EH (cell line): ENCODE measurements around the gene CALML3.

ENCODE experiments used
- DNase-seq: peaks from one replicate; pipeline ENCODE4 v3.0.0-alpha.2; 2015; ENCODE audit warnings: low read depth

Gene CALML3

DNA sequence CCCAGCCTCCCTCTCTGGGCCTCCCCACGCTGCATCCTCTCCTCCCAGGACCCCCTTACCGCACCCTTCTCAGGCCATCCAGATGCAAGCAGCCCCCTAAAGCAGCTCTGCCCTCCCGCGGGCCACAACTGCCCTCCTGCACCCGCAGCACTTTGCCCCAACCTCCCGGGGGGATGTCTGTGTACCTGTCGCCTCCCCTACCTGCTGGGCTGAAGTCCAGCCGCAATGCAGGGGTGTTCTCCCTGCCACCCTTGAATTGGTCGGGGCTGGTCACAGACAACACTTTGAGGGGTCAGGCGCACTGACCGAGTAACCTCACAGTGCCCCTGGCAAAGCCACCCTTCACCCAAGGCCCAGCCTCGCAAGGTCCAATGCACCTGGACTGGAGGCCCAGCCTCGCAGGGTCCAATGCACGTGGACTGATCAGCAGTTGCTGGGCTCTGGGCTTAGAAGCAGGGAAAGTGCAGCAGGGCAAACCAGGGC lies 17.1 kb upstream of the CALML3 start:
- no peak for DNase-seq

DNA sequence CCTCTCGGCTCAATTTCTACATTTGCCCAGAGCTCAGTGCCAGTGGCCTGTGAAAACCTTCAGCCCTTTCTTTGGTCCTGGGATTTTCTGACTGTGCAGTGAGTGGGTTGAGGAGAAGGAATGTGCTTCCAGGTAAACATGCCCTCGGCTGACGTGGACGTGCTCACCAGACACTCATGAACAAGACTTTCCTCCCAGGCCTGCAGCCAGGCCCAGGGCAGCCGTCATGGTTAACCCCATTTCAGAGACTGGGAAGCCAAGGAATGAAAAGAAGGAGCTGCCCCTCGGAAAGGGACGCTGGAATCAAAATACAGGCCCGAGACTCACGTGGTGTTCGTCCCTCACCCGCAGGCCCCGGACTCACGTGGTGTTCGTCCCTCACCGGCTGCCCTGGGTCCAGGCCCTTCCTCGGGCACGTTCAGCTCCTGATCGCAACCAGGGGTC lies 16.6 kb upstream of the CALML3 start:
- no peak for DNase-seq

DNA sequence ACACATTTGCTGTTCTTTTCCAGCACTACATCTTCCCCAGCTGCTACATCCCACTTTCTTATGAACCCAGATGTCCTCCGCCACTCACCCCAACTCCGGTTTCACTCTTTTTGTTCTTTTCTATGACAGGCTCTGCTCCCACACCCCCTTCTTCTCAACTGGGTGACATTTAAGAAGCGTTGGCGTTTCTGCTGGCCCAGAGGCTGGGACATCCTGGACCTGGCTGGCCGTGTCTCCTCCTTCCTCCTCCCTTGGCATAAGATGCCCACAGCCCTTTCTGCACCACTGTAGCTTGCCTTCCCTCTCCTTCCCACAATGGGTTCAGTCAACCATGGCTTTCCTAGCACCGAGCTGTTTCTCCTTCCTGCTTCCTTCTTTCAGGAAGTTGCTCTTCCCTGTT lies 16.0 kb upstream of the CALML3 start:
- DNase-seq = no peak

DNA sequence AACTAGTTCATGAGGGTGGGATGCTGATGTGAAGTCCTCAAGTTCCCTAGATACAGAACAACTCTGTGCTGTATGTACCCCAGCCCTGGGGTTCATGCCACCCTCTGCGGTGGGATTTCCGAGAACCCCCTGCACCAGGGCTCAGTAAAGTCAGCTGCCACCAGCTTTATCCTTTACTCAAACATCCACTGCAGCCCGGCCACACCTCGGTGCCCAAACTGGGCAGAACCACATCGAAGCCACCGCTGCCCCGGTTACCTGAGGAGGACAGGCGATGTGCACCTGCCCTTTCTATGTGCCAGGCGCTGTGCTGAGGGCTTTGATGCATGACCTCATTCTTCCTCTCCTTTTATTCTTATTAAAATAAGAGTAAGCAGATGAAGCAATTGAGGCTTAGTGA lies 15.5 kb upstream of the CALML3 start:
- DNase-seq = no peak

DNA sequence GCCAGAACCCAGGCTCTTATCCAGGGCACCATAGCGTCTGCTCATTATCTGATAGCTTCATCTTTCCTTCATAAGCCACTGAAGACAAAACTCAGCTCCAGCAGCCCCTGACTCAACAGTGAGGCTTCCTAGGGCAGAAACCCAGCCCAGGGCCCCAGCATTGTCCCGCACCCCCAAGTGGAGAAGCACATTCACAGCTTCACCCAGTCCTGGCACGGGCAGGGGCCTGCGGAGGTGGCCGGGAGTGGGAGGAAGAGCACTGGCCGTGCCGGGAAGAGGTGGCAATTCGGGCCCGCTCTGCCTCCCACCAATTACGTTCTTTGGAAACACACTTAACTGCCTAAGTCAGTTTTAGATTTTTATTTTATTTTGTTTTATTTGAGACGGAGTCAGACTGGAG lies 15.1 kb upstream of the CALML3 start:
- no peak for DNase-seq

DNA sequence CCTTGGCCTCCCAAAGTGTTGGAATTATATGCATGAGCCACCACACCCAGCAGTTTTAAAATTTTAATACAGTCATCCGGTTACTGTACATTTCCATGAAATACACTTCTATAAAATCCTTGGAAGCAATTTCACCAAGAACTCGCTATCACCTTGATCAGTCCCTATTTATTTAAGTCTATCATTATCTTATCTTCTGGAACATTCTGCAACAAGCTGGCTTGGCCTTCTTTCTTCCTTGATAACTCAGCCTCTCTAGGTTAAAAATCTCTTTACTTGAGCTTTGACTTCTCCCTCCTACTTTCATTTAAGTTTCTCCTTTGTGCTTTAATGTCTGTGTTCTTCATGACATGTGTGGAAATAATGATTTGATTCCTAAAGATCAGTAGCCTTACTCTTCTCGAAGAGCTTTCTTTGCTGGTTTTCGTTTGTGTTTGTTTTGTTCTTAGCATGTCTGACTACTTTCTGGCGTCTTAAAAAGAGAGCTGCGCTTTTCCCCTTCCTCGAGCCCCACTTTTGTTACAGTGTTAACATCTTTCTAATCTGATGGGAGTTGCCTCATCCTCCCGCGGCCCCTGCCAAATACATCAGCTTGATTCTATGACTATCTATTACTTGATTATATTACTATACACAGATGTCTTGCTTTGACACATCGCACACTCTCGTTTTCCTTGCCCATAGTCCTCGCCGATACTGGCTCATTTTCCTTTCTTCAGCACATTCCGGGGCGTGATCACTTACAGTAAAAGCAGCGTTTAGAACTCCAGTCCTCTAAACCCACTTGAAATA lies 14.3 kb upstream of the CALML3 start:
- DNase-seq = no peak

DNA sequence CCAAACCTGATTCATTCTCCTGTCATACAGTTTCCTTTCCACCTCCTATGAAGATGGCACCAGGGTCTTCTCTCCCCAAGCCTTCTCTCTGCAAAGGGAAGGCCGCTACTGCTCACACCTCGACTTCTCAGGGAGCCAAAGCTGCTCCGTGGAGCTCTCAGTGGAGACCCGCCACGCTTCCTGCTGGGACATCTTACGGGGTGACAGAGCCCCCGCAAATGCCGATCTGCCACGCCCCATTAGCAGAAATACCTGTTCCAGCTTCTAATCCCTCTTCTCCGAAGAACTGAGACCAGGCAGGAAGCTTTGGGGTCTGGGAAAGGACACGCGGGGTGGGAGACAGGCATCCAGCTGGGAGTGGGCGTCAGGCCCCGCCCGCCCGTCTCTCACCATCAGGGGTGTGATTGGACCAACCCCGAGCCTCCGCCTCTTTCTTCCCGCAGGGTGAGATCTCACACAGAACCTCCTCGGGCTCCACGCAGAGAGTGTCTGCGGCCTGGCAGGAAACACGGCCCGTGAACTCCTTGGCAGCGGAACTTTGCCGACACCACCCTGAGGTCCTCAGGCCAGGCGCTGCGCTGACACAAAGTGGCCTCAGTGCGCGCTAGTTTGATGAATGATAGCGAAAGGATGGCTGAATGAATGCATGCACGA lies 13.4 kb upstream of the CALML3 start:
- DNase-seq = no peak

DNA sequence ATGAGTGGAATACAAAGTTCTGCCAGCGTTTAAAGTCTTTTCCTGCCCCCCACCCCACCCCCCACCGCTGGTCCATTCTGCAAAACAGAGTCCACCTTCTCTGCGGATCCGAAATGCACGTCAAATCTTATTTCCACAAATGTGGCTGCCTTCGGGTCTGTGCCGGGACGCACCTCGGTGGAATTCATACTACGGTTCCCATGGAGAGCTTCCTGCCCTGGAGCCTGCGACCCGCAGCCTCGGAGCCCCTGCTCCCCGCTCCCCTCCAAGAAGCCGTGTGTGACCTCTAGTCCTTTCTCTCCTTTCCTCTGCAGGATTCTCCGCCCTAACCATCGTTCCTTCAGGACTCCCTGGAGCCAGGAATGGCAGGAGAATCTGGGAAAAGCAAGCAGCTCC lies 12.9 kb upstream of the CALML3 start:
- no peak for DNase-seq

DNA sequence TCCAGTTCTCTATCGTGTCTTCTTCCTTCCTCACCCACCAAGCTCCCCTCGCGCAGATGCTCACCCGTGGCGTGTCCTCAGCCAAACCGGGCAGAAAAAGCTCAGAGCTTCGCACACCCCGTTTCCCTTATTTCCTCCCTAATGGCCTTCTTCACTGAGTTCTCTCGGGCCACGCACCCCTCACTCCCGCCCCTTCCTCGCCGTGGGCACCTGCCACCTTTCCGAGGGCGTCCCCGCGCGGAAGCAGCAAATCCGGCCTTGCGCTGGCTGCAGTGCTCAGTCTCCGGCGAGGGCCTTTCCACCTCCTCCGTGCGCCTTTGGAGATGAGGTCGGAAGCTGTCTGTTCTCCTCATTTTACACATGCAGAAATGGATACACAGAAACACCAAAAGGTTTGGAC lies 12.4 kb upstream of the CALML3 start:
- no peak for DNase-seq

DNA sequence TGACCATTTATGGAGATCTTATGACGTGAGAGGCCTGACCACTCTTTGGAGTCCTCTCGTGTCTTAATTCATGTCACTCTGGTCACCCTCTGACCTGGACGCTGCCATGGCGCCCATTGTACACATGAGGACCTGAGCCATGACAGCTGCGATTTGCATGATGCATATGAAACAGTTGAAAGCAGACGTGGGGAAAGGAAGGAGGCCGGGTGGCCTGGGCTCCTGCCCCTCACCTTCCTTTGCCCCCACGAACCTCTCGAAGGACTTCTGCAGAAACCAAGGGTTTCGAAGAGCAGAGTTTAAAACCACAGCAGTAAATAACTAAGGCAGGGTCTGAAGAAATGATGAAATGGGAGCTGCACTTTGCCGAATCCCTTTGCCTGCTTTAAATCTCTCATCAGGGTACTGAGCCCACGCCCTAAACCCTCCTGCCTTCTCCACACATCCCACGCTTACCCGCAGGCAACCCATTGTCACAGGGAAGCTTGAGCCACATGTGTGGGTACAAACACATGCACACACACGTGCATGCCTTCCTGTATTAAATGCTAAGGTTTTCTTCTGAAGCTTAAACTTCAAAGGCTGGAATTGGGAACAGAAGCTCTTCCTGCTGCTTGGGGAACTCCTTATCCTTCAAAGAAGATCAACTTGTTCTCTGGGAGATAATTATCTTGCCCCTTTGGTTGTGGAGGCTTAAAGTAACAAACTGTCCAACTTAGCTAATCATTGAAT lies 11.7 kb upstream of the CALML3 start:
- DNase-seq = no peak

DNA sequence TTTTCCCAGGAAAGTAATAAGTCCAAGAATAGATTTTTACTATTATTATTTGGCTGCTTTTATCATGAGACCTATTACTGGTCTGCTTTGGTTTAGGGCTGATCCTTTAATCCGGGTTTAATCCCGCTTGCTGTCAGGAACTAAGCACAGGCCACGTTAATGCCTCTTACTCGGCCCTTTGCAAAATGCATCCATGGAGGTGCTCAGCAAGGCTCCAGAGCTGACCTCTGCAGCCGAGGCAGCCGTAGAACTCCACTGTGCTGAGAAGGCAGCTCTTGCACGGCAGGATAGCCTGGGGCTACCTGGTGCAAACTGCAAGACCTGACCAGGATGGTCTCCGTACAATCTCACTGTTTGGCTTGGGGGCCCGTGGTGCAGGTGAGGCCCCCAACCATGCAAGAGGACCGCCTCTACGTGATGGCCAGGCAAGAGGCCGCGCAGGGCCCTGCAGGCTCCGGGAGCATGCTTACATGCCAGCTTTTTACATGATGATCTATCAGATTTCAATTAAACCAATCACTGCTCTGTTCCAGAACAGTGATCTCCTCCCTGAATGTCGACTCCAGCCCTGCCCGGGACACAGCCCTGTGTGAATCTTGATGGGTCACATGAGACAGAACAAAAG lies 10.4 kb upstream of the CALML3 start:
- no peak for DNase-seq

DNA sequence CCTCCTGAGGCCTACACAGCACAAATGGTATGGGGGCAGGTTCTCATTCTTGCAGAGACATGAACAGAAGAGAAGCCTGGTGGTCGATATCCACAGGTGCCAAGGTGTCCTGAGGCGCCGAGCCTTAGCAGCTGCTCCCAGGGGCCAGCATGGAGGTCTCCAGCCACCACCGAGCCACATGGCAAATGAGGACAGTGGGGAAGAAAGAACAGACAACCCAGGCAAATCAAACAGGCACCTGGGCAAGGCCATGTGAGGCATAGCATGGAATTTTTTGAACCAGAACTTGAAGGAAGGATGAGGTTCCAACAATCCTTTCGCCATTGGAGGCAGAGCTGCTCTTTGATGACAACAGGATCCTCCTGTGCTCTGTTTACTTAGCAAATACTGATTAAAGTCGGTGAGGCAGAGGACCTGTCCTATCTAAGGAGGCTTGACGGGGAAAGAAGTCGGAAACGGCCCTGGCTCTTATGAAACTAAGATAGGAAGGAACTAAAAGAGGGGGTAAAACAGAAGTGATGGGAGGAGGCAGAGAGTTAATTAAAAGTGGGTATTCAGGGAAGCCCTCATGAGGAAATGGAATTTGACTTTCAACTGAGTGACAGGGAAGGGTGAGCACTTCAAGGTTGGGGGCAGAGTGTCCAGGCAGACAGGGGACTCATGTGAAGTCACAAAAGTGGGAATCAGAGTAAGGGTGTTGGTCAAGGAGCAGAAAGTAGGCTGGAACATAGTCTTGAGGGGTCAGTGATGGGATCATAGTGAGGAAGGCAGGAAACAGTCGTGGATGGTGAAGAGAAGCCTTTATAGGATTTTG lies 8.6 kb upstream of the CALML3 start:
- no peak for DNase-seq

DNA sequence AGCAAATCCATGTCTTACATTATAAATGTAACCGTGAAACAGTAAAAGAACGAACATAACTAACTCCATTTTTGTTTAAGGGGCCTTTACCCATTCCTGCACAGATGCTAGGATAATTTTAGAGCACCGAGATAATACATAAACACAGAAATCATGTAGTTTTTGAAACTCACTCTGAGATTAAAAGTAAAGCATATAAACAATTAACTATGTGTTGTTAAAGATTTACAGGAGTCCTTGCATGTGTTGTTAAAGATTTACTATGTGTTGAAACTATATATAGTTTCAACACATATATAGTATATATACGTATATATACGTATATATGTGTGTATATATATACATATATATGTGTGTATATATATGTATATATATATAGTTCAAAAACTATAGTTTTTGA lies 7.2 kb upstream of the CALML3 start:
- DNase-seq = no peak

DNA sequence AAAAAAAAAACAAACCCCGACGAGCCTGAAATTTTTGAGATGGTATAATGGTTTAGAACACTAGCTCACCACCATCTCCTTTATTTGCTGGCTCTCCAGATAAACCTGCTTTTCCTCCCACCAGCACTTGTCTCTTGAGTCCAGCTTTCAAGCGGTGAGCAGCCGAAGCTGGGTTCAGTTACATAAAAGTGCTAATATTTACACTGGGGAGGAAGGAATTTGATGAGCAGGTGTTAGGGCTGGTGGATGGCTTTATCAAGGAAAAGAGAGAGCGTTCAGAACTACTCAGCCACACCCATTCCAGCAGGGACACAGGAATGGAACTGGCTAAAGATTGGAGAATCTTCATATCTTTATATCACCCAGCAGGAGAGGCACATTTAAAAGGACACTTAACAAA lies 6.6 kb upstream of the CALML3 start:
- DNase-seq = no peak

DNA sequence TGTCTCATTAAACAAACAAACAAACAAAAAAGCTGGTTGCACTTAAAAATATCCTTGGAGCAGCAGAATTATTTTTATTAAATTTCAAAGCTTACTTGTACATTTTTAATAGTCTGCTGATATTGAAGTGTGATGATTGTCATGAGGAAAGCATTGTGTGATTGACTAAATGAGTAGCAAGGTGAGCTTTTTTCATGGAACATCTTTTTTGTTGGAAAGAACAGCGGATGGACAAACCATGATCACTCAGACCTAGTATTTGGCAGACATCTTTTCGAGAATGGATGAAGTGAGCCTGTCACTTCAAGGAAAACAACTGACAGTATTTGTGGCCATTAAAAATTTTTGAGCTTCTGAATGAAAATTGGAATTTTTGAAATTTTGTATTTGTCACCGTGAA lies 5.7 kb upstream of the CALML3 start:
- DNase-seq = no peak

DNA sequence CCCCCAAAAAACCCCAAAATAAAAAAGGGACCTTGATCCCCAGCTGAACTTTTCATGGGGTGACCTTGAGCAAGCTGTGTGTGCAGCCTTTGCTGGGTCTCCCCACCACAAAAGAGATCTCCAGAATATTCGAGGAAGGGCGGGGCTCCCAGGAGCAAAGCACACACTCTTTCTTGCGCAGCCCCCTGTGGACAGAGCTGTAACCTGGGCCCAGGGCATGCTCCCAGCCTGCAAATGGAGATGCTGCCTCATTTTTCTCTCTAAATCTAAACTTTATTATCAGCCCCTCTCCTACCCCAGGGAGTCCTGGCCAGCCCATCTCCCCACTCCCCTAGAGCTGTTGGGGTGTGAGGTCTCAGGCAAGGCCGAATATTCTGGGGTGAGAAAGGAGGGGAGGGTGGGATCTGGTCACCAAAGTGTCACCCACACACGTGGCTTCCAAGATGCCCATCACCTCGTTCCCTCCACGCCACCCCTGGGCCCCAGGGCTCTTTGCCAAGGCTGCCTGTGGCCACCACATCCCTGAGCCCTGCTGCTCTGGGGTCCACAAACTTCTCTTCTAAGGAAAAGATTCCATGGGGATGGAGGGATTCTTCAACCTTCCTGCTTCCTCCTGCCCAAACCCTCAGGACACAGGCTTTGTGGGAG lies 1.7 kb upstream of the CALML3 start:
- DNase-seq = no peak

DNA sequence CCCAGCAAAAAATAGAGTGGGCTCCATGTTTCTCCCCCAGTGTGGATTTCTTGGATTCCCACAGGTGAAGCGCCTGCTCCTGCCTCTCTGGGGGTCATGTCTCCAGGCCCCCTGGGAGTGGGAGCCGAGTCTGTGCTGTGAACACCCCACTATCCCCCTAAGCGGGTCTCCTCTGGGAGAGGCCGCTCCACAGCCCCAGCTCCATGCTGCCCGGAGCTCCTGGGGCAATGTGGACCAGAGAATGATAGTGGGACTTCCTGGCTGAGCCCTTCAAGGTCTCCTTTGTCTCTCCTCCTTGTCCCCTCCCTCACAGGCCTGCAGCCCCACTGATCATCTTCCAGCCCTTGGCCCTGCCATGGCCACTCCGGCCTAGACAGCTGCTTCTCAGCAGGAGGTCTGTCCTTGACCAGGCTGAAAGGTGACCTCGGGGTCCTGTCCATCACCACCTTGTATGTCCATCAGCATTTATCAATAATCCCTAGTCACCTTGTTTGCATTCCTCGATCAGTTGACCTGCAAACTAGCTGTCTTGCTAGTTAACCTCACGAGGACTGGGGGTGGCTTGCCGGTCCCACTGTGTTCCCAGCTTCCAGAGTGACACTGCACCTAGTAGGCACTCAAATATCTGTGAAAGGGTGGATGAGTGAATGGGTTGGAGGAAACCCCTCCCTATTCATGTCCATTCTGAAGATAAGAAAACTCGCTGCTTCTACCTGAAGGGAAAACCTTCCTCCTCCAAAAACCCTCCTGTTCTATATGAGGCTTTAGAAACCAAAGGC lies 776 bp upstream of the CALML3 start:
- DNase-seq = no peak

DNA sequence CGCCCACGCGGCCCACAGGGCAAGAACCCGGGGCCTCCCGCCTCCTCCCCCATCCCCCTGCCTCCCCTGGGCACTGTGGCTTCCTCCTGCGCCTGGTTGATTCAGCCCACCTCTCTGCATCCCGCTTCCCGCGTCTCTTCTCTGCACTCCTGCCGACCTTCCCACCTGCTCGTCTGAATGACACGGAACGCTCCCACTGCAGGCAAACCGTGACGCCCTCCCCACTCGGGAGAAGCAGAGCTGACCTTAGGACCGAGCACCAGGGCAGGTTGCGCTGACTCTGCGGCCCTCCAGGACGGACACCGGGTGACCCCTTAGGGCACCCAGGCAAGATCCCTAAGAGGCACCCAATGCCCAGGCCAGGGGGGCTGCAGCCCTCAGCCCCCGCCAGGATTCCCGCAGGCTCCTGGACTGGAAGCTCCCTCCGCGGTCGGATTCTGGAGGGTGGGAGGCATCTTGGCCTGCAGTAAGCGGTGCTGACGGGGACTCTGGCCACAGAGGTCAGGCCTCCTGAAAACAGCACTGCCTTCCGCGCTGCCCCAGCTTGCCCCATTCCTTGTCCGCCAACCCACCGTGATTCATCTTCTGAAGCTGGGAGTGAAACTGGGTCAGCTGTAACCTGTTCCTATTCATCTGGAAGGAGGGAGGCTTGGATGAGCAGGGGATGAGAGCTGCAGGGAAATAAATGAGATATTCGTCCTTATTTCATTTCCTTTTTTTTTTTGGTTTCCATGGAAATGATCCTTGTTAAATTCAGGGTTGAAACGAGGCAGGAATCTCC lies 990 bp downstream of the CALML3 start:
- no peak for DNase-seq

DNA sequence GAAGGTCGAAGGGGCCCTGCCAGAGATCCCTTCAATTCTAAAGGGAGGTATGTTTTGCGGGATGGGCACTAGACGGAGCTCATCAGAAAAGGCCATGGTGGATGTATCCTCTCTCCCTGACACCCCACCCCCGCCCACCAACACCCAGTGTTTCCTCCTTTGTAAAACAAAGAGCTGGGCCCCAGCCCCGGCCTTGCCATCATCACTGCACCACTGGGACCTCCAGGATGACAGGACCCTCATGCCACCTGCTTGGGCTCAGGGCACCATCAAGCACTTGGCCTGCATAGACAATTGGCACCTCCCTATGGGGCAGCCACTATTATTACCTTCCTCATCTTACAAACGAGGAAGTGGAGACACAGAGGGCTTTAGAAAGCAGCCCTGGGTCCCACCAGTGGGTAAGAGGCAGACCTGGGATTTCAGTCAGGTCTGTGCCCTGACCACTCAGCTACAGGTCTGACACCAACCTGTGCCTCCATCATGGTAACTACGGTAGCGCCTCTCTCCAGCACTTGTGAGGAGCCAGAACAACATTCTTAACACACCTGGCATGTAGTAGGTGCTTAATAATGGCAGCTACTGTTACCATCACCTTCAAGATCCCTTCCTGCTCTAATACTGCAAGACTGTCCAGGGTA lies 2.0 kb downstream of the CALML3 start:
- no peak for DNase-seq
